Measurements from ENCODE around the gene HSPG2. TPM values are rescaled to one million over a fixed set of nuclear protein-coding genes. Genes with fewer than 3 reads are reported as not detected.
"Not testable (repeated sequence)": the region's sequence is repeated elsewhere in the genome, so short reads cannot be mapped to it uniquely, and the experiment has no call there.

The HSPG2 gene
- total and polyA plus RNA-seq, 12 donors, result 38.7 to 558 (median 273) TPM

- 91 to 96% (median 94%) methylated on average over 5 of the region's 5 CpGs for WGBS, 4 donors
- Histone ChIP-seq H3K27ac (no peak overlapping the region), H3K27me3 (no peaks in the 10 kb centered on the region), H3K9me3 (replicated peaks in 1 of 3) (no peaks in the 10 kb centered on the region), H3K4me3 (no peak overlapping the region), H3K4me1 (replicated peaks in 1 of 2) (no peaks in the 10 kb centered on the region), H3K36me3 (replicated peaks in 1 of 2) (peaks cover 0 to 90% of the 10 kb centered on the region in 2 donors)
- intact Hi-C loops (cut with DNase I), result no loop called here
- DNase-seq, result no peak
- TF ChIP-seq CTCF (IDR thresholded peaks at IDR 0.05), result no peak
- TF ChIP-seq POLR2A (IDR thresholded peaks at IDR 0.05), result no peak
Observed at GRCh38 chr1:21827141-21827679, 109.9 kb downstream of the HSPG2 start.

- peaks cover 0 to 85% of the 10 kb centered on the region in 2 donors for H3K36me3 ChIP-seq (replicated peaks in 1 of 2)
- H3K9me3 ChIP-seq (replicated peaks in 1 of 3); H3K27ac ChIP-seq; H3K4me3 ChIP-seq; DNase-seq; H3K4me1 ChIP-seq (replicated peaks in 1 of 2); H3K27me3 ChIP-seq; intact Hi-C loops (cut with DNase I): not testable (repeated sequence)
- whole genome bisulfite sequencing, 4 donors, result 92 to 96% (median 95%) methylated on average over 10 of the region's 10 CpGs
Observed at GRCh38 chr1:21826694-21827093, 110.4 kb downstream of the HSPG2 start.

GRCh38 chr1:21825393-21825792 is 111.7 kb downstream of the HSPG2 start:
- peaks cover 0 to 75% of the 10 kb centered on the region in 2 donors for H3K36me3 ChIP-seq (replicated peaks in 1 of 2)
- no peaks in the 10 kb centered on the region for H3K4me1 ChIP-seq (replicated peaks in 1 of 2)
- no peak overlapping the region for H3K27ac ChIP-seq
- no peak for TF ChIP-seq CTCF (IDR thresholded peaks at IDR 0.05)
- no peak for TF ChIP-seq POLR2A (IDR thresholded peaks at IDR 0.05)
- WGBS, 4 donors, result 90 to 95% (median 92%) methylated on average over 5 to 7 of the region's 7 CpGs
- H3K9me3 ChIP-seq (replicated peaks in 1 of 3), result no peaks in the 10 kb centered on the region
- H3K4me3 ChIP-seq, result no peak overlapping the region
- H3K27me3 ChIP-seq, result no peaks in the 10 kb centered on the region
- intact Hi-C loops (cut with DNase I), result no loop called here
- no peak for DNase-seq

GRCh38 chr1:21824926-21825325 is 112.2 kb downstream of the HSPG2 start:
- Histone ChIP-seq H3K27ac (no peak overlapping the region), H3K36me3 (replicated peaks in 1 of 2) (peaks cover 0 to 71% of the 10 kb centered on the region in 2 donors), H3K9me3 (replicated peaks in 1 of 3) (no peaks in the 10 kb centered on the region), H3K4me1 (replicated peaks in 1 of 2) (no peaks in the 10 kb centered on the region), H3K27me3 (no peaks in the 10 kb centered on the region), H3K4me3 (no peak overlapping the region)
- TF ChIP-seq POLR2A (IDR thresholded peaks at IDR 0.05) (no peak), CTCF (IDR thresholded peaks at IDR 0.05) (no peak)
- intact Hi-C loops (cut with DNase I), result no loop called here
- no peak for DNase-seq
- WGBS, 4 donors, result 86 to 98% (median 94%) methylated on average over 2 of the region's 2 CpGs

GRCh38 chr1:21823980-21824702 is 113.0 kb downstream of the HSPG2 start:
- TF ChIP-seq CTCF (IDR thresholded peaks at IDR 0.05), result no peak
- TF ChIP-seq POLR2A (IDR thresholded peaks at IDR 0.05), result no peak
- H3K4me3 ChIP-seq, result no peak overlapping the region
- H3K36me3 ChIP-seq (replicated peaks in 1 of 2), result peaks cover 0 to 63% of the 10 kb centered on the region in 2 donors
- WGBS, 4 donors, result 86 to 94% (median 89%) methylated on average over 6 to 22 of the region's 22 CpGs
- no peaks in the 10 kb centered on the region for H3K9me3 ChIP-seq (replicated peaks in 1 of 3)
- intact Hi-C loops (cut with DNase I), result no loop called here
- H3K27ac ChIP-seq, result no peak overlapping the region
- H3K27me3 ChIP-seq, result no peaks in the 10 kb centered on the region
- no peak for DNase-seq
- no peaks in the 10 kb centered on the region for H3K4me1 ChIP-seq (replicated peaks in 1 of 2)
